GM19240 (cell line): Measurements from ENCODE around the gene CDH23.
A peak's percentile ranks its signal among the peaks of the same experiment; 100 is the strongest.

ENCODE experiments used
- DNase-seq: peaks from one replicate; pipeline ENCODE4 v3.0.0; 2011; ENCODE audit warnings: low spot score; ENCODE audit not compliant: insufficient read length

Gene CDH23

DNA sequence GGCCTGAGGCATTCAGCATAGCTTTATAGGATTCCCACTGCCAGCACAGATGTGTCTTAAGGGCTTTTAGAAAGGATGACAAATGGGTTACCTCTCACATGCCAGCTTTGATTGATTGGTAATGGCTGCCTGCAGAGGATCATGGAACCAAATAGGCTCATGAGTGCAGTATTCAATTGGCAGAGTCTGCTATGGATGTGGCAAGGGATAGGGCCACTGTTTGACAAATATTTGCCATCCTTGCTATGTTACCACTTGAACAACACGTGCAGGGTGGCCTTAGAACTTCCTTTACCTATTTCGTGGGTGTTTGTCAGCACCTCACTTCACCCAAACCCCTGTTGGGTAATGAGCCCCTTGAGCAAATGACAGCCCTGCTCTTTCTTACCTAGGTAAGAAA, 183.7 kb downstream of the CDH23 start:
- DNase-seq: no peak

DNA sequence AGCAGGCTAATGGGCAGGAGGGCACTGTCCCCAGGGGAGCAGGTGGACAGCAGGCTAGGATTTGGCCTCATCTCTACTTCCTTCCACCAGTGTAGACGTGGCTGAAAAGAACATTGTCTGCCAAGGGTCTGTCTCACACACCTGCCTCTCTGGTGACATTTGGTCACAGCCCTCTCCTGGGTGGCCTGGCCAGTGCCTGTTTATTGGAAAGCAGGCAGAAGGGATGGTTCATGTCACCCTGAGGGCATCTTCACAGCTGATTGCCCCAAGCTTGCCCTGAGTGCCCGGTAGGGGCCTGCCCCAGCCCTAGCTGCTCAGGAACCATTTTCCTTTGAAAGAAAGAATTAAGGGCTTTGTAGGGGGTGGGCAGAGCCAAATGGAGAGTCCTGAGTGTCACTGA, 184.2 kb downstream of the CDH23 start:
- no peak for DNase-seq

DNA sequence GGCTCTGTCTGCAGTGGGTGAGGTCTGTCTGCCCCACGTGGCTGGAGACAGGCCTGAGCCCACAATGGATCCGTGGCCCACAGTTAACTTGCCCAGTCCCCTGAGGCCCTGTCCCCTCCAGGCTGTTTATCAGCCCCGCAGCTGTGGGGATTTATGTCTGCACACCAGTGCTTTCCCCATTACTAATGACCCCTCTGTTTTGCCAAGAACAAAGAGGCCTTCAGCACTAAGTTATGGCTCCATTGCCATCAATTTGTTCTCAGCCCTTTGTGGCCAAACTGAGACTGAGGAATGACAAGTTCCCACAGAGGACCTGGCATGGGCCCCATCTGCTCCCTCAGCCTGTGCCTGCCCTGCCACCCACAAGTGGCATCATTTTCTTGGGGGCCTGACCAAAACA, 184.7 kb downstream of the CDH23 start:
- no peak for DNase-seq

DNA sequence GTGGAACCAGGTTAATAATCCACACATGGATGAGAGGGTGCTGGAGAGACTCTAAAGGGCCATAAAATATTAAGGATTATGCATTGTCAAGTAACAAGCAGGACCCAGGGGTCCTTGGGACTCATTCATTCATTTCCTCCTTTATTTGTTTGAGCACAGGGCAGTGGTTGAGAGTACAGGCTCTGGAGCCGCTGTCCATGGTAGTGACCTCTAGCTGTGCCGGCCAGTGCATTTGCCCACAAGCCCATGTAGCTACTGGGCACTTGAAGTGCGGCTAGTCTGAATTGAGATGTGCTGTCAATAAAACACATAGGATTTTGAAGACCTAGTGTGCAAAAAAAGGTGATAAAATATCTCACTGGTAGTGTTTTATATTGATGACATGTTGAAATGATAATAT, 185.3 kb downstream of the CDH23 start:
- DNase-seq: no peak

DNA sequence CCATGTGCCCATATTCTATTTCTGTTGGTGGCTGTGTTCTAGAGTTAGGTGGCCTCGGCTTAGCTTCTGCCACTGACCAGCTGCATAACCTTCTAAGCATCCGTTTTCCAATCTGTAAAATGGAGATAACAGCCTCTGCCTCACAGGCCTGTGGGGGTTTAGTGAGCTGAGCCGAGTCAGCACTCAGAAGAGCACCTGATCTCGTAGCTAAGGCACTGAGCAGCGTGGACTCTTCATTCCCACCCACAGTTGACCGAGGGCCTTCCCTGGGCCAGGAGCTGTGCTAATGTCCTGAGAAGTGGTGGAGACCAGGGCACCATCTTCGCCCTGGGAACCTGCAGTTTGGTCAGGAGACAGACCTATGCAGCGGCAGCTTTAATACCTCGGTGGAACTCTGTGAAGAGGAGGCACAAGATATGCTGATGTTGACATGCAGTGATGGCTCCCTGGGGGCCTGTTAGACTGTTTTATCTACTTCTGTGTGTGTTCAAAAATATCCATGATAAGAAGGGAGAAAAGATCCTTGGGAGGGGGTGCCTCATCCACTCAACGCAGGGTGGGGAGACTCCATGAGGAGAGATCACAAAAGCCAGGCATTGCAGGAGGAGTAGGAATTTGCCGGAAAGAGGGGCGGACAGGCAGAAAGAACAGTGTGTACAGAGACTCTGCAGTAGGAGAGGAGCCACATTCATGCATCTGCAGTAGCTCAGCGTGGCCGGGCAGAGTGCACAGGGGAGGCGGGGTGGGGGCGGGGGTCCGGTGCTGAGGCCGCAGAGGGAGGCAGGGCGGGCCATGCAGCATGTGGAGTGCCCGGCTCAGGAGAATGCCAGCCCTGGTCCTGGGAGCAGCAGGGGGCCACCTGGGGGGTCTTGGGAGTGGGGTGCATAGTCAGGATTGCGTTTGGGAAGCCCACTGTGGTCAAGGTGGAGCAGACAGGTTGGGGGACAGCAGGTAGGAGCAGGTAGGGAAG, 186.1 kb downstream of the CDH23 start:
- no peak for DNase-seq

DNA sequence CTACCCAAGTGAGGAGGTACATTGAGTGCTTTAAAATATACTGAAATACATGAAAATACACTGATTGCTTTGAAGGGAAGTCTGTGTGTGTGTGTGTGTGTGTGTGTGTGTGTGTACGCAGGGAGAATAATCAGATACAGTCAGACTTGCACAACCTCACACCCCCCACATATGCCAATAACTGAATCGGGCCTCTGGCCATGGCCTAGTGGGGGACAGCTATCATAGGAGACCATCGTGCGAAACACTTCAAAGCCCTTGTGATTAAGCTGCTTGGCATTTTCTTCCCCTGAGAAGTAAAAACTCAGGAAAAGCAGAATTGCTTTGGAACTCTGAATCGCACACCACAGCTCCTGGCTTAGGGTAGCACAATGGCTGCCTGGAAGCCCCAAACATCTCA, 187.7 kb downstream of the CDH23 start:
- no peak for DNase-seq

DNA sequence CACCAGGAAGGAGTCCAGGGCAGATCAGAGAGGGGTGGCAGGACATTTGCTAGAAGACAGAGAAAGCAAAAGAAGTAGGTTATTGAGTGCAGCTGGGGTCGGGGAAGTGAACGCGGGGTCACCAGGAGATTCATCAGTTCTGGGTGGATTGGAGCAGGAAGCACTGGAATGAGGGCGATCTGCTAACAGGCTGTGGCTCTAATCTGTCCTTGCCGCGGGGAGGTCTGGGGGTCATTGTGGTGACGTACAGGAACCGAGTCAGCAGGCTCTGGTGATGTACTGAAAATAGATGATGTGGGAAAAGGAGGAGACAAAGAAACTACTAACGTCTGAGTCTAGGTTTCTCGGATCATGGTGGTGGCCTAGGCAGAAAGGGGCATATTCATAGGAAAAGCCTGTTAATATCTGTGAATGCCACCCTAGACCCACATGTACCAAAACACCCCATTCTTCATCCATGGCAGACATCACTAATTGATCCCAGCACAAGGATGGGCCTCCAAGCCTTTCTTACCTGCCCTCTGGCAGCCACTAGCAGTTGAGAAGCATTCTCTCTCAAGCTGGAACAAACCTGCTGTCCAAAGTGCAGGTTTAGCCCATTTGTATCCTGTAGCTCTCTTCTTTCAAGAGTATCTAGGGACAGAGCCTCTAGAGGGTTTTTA, 188.3 kb downstream of the CDH23 start:
- DNase-seq: no peak

DNA sequence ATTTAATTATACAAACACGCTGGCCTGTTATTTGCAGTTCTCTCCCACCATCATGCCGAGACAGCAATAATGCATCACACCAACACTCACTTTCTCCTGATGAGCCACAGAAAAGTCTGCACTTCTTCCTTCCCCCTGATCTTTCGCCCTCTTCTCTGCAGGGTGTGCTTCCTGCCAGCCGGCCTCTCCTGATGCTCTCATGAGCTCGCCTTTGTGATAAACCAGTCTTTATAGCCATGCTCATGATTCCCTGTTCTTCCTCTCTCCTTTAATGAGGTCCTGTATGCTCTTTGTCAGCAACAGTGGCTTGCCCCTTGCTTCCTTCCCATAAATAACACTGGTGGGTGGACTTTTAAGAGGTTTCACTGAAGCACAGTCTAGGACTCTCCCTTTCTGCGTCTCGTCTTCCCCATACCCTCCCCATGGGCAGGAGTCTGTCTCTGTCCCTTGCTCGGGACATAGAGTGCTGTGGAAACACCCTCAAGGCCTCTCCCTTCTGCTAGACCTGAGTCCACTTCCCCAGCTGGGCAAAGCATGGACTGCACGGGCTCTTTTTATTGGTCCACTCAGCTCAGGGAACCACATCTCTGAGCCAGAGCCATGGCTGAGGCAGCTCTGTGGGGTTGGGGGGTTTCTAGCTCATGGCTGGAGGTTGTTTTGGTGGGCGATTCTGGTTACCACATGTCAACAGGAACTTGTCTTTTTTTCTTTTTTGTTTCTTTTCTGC, 189.0 kb downstream of the CDH23 start:
- DNase-seq: no peak

DNA sequence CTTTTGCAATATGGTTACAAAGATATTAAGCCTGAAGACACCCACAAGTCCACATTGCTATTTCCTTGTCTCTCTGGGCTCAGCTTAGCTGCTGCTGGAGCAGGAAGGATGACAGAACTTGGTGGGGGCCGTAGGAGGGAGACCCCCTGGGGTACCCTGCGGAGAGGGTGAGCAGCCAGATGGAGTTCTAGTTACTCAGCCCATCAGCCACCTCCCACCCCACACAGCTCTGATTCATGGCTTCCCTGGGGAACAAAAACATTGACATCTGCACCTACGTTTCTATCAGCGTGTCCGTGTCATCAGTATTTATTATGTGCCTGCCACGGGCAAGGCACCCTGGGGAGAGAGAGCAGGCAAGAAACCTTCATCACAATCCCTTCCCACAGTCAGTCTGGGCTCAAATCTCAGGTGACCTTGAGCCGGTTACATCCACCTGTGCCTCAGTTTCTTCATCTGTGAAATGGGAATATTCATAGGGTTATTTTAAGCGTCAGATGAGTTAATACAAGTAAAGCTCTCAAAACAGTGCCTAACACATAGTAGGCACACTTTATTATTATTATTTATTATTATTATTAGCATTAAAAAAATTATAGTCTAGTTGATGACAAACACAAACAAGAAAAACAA, 191.3 kb downstream of the CDH23 start:
- DNase-seq: no peak

DNA sequence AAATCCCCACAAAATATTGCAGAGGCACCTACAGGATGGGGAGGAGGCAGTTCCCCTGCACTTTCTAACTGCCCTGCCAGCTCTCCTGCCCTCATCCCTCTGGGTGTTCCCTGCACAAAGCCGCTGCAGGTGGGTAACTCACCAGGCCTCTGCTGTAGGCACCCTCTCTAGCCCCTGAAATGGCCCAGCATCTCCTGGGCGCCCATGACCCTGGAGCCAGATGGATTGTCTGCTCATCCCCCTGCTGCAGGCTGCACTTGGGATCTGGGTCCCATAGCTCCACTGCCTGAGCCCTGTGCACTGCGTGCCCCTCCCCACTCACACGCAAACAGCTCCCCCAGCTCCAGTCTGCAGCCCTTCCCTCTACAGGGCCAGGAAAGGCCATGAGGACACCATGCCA, 192.0 kb downstream of the CDH23 start:
- DNase-seq: no peak

DNA sequence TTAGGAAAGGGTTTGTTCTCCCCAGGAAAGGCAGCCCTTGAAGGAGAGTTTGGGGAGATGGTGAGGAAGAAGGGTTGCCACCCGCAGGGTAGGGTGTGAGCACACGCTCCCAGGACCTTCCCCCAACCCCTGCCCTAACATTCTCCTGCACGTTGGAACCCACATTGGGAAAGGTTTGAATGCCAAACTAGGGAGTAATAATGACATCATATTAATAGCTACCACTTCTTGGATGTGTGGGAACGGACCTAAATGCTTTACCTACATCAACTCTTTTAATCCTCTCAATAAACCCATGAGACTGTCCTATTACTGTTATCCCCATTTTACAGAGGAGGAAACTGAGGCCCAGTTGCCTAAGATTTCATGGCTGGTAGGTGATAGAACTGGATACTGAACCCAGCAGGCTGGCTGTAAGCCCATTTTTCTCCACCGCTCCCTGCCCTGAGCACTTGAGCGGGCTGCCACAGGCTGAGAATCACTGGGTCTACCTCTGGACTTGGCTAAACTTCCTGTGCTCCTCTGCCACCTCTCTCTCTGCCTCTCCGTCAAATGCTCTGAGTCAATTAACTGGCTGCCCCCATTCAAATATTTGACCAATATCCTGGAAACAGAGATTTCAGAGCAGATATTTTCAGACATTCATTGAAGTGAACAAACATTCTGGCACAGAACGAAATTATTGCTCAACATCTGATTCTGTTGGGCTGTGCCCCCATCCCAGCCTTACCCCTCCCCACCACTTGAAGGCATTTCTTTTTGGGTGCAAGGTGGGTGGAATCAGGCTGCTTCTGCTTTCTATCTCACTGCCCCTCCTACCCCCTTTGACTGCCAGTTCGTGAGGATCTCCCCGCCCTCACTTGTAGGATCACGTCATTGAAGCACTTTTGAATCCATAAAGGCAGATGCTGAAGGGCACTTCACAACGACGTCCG, 193.2 kb downstream of the CDH23 start:
- DNase-seq: no peak

DNA sequence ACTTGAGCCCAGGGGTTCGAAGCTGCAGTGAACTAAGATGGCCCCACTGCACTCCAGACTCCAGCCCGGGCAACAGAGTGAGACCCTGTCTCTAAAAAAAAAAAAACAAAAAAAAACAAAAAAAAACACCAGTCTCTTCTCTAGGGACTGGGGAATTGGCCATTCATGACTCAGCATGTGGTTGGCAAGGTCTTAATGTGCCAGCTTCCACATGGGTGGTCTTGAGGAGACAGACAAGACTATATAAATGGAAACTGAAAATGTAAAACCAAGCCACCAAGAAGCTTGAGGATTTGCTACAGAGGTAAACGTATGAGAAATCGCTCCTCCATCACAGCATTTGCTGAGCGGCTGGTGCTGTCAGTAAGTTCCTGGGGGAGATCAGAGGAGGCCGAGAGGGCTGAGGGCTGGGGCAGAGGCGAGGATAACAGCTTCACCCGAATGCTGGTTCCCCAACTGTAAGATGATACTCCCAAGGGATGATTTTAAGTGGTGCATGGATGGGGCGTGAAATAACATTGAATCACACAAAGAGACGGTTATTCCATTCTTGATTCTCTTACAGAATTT, 194.1 kb downstream of the CDH23 start:
- DNase-seq: no peak

DNA sequence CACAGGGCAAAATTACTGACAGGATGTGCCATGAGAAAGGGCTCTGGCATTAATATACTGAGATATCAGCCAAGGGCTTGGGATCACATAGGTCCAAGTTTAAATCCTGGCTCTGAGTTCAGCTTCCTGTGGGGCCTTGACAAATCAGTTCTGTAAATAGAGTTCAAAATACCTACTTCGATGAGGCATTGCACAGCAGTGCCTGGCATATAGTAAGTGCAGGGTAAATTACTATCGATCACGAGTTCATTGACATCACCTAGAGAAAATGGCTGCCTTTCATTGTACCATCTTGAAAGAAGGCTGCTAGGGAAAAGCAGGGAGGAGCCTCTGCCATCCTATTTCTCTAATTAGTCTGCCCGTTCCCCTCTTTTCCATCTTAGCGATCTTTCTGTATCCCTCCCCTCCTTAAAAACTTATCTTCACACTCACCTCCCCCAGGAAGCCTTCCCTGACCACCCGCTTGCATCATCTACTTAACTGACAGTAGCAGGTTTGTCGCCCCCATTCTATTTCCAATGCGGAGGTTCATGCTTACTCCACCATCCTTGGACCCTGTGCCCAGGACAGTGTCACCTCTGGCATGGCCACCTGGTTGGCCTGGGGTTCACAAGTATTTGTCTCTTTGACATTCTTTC, 198.3 kb downstream of the CDH23 start:
- no peak for DNase-seq

DNA sequence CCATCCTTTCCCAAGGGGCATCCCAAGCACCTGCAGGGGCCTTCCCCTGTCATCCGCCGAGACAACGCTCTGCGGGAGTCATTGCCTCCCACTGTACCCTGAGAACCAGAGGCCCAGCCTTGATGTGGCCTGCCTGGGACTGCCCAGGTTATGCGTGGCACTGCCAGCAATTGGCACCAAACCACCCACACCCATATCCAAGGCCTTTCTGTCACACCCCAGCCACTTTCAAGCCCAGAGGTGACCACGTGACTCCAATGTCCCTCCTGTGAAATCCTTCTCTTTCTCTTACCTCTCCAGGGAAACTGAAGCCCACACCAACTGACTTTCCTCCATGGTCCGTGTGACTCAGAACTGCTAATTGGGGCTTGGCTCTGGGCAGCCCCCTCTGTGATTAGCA, 198.9 kb downstream of the CDH23 start:
- no peak for DNase-seq

DNA sequence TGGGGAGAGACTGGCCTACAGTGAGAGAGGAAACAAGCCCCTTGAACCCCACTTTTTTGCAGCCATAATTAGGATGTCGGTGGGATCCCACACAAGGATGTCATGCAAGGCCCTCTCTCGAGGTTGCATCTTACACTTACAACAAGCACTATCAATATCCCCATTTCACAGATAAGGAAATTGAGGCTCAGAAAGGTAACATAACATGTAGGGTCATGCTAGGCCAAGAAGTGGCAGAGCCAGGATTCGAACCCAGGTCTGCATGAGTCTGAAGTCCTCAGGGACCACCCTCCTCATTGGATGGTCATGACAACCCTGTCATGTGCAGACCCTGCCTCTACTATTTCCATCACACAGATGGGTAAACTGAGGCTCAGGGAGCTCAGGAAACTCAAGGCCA, 199.4 kb downstream of the CDH23 start:
- DNase-seq: no peak

DNA sequence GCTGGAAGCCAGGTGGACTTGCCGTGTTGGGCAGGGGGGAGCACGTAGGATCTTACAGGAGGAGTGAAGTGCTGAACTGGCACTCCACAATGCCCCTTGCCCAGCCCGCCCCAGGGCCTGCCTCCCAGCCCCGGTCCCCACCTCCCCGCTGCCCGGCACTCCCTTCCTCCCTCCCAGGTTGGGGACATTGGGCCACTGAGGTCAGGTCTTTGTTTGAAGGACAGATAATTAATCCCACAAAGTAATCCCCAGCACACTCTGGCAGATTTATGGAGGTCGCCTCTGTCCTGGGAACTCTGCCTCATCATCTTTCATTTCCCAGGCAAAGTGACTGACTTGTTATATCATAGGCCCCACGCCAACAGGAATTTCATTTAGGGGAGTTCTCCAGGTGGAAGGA, 200.0 kb downstream of the CDH23 start:
- no peak for DNase-seq

DNA sequence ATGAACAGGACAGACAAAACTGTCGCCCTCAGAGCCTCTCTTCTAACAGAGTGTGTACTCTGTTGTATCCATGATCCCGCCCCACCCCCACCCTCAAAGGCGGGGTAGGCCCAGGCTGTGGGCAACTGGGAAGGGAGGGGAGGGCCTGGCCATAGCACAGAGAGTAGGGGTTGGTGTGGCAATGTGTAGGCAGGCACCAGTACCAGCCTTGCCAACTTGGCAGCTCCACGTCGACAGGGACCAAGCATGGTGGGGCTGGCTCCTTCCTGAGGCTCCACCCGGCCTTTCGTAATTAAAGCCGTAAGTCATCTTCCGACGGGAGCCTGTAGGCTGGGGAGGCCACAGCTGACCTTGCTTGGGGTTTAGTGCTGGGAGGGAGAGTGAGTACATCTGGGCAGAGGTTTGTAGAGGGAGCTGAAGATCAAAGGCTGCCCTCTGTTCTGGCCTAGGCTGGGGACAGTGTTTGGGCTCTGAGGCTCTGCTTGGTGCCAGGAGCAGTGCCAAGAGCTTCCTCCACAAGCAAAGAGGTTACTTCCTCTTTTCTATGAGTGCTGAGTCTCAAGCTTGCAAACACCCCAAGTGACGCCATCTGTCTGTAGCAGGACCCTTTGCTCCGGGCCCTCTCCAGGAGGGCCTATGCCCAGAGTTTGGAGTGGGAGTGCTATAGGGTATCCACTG, 201.2 kb downstream of the CDH23 start:
- DNase-seq: peak; percentile 32

DNA sequence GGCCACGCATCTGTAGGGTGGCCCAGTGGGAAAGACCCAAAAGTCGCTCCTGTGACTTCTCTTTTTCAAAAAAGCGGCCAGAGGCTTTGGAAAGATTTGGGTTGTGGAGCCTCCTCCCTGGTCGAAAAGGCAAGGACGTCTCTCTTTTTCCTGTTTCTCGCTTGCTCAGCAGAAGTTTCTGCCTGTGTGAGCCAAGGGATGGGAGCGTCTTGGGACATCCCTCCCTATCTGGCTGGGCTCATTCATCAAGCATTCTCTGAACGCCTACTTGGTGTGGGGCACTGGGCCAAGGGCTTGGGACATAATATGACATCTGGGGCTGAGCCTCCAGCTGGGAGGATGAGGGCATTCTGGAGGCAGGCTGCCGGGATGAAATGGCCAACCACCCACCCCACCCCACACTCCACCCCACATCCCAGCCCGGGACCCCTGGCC, 201.9 kb downstream of the CDH23 start:
- no peak for DNase-seq

DNA sequence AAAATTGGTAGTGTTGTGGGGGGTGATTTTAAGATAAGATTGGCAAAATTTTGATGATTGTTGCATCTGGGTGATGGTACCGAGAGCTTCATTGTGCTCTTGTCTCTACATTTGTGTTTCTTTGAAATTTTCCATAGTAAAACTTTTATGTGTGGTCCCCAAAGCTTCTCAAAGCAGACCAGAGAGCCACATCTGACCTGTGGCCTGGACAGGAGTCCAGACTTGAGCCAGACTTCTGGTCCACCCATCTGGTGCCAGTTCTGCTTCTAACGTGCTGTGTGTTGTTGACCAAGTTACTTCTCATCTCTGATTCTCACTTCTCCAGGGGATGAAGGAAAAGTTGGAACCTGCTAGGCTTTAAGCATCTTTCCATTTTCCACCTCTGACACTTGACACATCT, 202.8 kb downstream of the CDH23 start:
- DNase-seq: no peak
